ENCODE results near the gene DOCK11.

DOCK11 gene

DNA sequence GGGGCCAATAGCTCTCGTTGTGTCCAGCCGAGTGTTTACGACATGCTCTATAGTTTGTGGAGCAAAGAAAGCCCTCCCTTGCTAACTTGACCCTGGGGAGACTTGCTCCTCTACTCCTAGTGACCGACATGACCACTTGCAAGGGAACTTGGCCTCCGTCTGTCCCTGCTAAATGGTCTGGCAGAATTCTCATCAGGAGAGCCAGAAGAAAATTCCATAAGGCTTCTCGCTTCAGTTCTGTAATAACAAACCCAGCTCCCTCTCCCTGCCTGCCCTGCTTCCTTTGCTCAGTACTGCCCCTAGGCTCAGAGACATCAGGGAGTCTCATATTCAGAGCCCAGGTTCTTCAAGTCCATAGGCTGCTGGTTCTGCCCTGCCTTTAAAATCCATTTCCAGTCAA, 13.0 kb downstream of the DOCK11 start:
- peaks cover 82% of the 10 kb centered on the region for H3K79me2 ChIP-seq (ENCODE audit: insufficient read depth, low read length)
- no peak overlapping the region for H3K27ac ChIP-seq (ENCODE audit: low read length)
- DNase-seq: no peak

DNA sequence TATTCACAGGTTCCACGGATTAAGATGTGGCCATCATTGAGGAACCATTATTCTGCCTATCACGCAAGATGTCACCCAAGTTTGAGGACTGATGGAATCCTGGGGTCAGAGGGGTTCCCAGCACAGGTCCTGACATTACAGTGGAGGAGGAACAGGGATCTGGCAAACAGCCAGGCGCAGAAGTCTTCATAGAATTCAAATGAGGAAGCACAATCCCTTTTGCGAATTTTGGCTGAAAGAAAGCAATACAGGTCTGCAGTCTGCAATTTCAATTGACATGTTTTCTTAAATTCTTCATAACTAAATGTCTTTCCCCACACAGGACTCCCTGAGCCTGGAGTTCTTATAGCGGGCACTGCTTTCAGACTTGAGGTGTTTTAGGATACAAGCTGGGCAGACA, 14.5 kb downstream of the DOCK11 start:
- ATAC-seq (ENCODE audit: insufficient read depth, low read depth): no peak
- H3K4me2 ChIP-seq (ENCODE audit: insufficient read depth, low read length): no peak overlapping the region
- no peak overlapping the region for H3K27ac ChIP-seq (ENCODE audit: low read length)
- no peaks in the 10 kb centered on the region for H3K9me3 ChIP-seq (ENCODE audit: insufficient read depth, low read length, severe bottlenecking)
- peaks cover 17% of the 10 kb centered on the region; the same call in 1 of the 2 replicates for H3K36me3 ChIP-seq (ENCODE audit: insufficient read depth, low read length)
- no peaks in the 10 kb centered on the region for H3K4me1 ChIP-seq (ENCODE audit: insufficient read depth, low read length)
- H3K79me2 ChIP-seq (ENCODE audit: insufficient read depth, low read length): peaks cover 80% of the 10 kb centered on the region
- H2AFZ ChIP-seq (ENCODE audit: low read depth, low read length): no peak overlapping the region
- no peaks in the 10 kb centered on the region for H3K27me3 ChIP-seq (ENCODE audit: insufficient read depth, low read length, poor library complexity)
- H3K4me3 ChIP-seq (ENCODE audit: low read depth in 1 of 2, low read length in 2 of 2): no peak overlapping the region
- no peak for TF ChIP-seq EZH2 (IDR thresholded peaks at IDR 0.05; ENCODE audit: borderline replicate concordance, low read depth, low read length, severe bottlenecking)
- TF ChIP-seq, protein P1, sequence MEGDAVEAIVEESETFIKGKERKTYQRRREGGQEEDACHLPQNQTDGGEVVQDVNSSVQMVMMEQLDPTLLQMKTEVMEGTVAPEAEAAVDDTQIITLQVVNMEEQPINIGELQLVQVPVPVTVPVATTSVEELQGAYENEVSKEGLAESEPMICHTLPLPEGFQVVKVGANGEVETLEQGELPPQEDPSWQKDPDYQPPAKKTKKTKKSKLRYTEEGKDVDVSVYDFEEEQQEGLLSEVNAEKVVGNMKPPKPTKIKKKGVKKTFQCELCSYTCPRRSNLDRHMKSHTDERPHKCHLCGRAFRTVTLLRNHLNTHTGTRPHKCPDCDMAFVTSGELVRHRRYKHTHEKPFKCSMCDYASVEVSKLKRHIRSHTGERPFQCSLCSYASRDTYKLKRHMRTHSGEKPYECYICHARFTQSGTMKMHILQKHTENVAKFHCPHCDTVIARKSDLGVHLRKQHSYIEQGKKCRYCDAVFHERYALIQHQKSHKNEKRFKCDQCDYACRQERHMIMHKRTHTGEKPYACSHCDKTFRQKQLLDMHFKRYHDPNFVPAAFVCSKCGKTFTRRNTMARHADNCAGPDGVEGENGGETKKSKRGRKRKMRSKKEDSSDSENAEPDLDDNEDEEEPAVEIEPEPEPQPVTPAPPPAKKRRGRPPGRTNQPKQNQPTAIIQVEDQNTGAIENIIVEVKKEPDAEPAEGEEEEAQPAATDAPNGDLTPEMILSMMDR (IDR thresholded peaks at IDR 0.05; ENCODE audit: borderline replicate concordance, extremely low read depth, low read length, poor library complexity, severe bottlenecking): no peak
- DNase-seq: no peak
- no peaks in the 10 kb centered on the region; the same call in 1 of the 2 replicates for H4K20me1 ChIP-seq (ENCODE audit: insufficient read depth, low read length)
- H3K9ac ChIP-seq (ENCODE audit: low read depth, low read length): no peak overlapping the region

More for the DNA sequence above, 13.0 kb downstream of the DOCK11 start:
- H3K27me3 ChIP-seq (ENCODE audit: insufficient read depth, low read length, poor library complexity): no peaks in the 10 kb centered on the region
- no peak for TF ChIP-seq EZH2 (IDR thresholded peaks at IDR 0.05; ENCODE audit: borderline replicate concordance, low read depth, low read length, severe bottlenecking)
- TF ChIP-seq, protein P1 (IDR thresholded peaks at IDR 0.05; ENCODE audit: borderline replicate concordance, extremely low read depth, low read length, poor library complexity, severe bottlenecking): no peak
- peaks cover 1% of the 10 kb centered on the region; the same call in 1 of the 2 replicates for H3K4me1 ChIP-seq (ENCODE audit: insufficient read depth, low read length)
- H3K4me3 ChIP-seq (ENCODE audit: low read depth in 1 of 2, low read length in 2 of 2): no peak overlapping the region
- no peaks in the 10 kb centered on the region; the same call in 1 of the 2 replicates for H4K20me1 ChIP-seq (ENCODE audit: insufficient read depth, low read length)
- no peak overlapping the region for H3K4me2 ChIP-seq (ENCODE audit: insufficient read depth, low read length)
- no peak overlapping the region for H2AFZ ChIP-seq (ENCODE audit: low read depth, low read length)
- H3K9ac ChIP-seq (ENCODE audit: low read depth, low read length): no peak overlapping the region
- peaks cover 9% of the 10 kb centered on the region; the same call in 1 of the 2 replicates for H3K36me3 ChIP-seq (ENCODE audit: insufficient read depth, low read length)
- H3K9me3 ChIP-seq (ENCODE audit: insufficient read depth, low read length, severe bottlenecking): no peaks in the 10 kb centered on the region
- no peak for ATAC-seq (ENCODE audit: insufficient read depth, low read depth)

DNA sequence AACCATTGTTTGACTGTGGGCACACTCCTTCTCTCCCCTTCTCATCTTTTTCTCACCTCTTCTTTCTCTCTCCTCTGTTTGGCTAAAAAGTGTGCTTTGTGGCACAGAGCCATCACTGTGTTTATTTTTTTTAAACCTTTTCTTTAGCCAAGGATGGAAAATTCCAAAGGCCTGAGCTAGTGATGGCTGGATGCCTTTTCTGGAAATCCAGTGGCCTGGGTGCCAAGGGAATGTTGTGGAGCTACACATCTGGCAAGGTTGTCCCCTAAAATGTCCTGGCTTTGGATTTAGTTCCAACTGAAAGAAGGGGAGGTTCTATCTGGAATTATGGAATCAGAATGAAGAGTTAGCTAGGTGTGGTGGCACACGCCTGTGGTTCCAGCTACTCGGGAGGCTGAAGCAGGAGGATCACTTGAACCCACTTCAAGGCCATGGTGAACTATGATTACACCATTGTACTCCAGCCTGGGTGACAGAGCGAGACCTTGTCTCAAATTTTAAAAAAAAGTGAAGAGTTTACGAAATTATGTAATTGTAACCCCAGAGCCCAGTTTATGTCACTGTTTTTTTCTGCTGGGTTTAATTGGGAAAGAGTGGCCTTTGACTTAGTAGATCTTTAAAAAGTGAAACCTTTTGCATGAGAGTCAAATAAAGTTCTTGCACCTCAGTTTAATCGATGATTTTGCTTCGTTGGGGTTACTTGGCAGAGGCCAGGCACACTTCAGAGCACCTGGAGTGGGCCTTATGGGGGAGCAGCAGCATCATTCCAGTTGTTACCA, 17.7 kb downstream of the DOCK11 start:
- no peak for ATAC-seq (ENCODE audit: insufficient read depth, low read depth)
- Histone ChIP-seq H2AFZ (ENCODE audit: low read depth, low read length) (no peak overlapping the region), H3K27me3 (ENCODE audit: insufficient read depth, low read length, poor library complexity) (no peaks in the 10 kb centered on the region), H3K4me1 (ENCODE audit: insufficient read depth, low read length) (no peaks in the 10 kb centered on the region), H3K36me3 (ENCODE audit: insufficient read depth, low read length) (peaks cover 17% of the 10 kb centered on the region; the same call in 1 of the 2 replicates), H3K4me3 (ENCODE audit: low read depth in 1 of 2, low read length in 2 of 2) (no peak overlapping the region), H3K79me2 (ENCODE audit: insufficient read depth, low read length) (peaks cover 70% of the 10 kb centered on the region), H3K4me2 (ENCODE audit: insufficient read depth, low read length) (no peak overlapping the region), H3K9me3 (ENCODE audit: insufficient read depth, low read length, severe bottlenecking) (no peaks in the 10 kb centered on the region), H3K9ac (ENCODE audit: low read depth, low read length) (no peak overlapping the region), H4K20me1 (ENCODE audit: insufficient read depth, low read length) (no peaks in the 10 kb centered on the region), H3K27ac (ENCODE audit: low read length) (no peak overlapping the region)
- DNase-seq: no peak
- TF ChIP-seq, protein P1 (IDR thresholded peaks at IDR 0.05; ENCODE audit: borderline replicate concordance, extremely low read depth, low read length, poor library complexity, severe bottlenecking): no peak
- no peak for TF ChIP-seq EZH2 (IDR thresholded peaks at IDR 0.05; ENCODE audit: borderline replicate concordance, low read depth, low read length, severe bottlenecking)

Data from DND-41 (cell line).